Caco-2 (cell line): ENCODE results near the gene RNF19B. TPM values are rescaled to one million over a fixed set of nuclear protein-coding genes. Genes with fewer than 3 reads are reported as not detected.

ENCODE experiments used
- BruUV-seq: library from RNA; stranded (reverse); fragments of 400-500 nt; replicated peaks from 2 replicates; lab custom pipeline; 2021; lab: Mats Ljungman, UMichigan
- CTCF ChIA-PET: fragments of 300-600 bp; sonication (Branson Sonifier 250); formaldehyde crosslinking; loops from one replicate; lab custom pipeline; 2022; ENCODE audit warnings: antibody characterized with exemption; lab: Charles Lee
- POLR2A ChIA-PET: fragments of 300-600 bp; sonication (Branson Sonifier 250); formaldehyde crosslinking; loops from one replicate; lab custom pipeline; 2022; ENCODE audit warnings: antibody characterized with exemption; lab: Charles Lee
- DNase-seq, 2 experiments: peaks; one replicate each; pipeline versions ENCODE4 v3.0.0 to v3.0.0-alpha.2; 2020 to 2022
- H3K27me3 ChIP-seq: replicated peaks from 2 replicates; pipeline ENCODE4 v1.6.0; 2011; ENCODE audit warnings: low read length; ENCODE audit not compliant: control insufficient read depth, insufficient read depth
- H3K36me3 ChIP-seq: 2 replicates; pipeline ENCODE4 v1.5.1; 2011; ENCODE audit warnings: low read length; ENCODE audit not compliant: control insufficient read depth, insufficient read depth
- H3K4me1 ChIP-seq: fragments of 250-450 bp; sonication (Bioruptor Pico); 2 replicates; pipeline ENCODE4 v1.5.1; 2020; ENCODE audit warnings: mild to moderate bottlenecking
- H3K4me3 ChIP-seq: 2 replicates; pipeline ENCODE4 v1.5.1; 2011; ENCODE audit warnings: low read depth, mild to moderate bottlenecking, control low read depth, low read length
- H3K9me3 ChIP-seq: fragments of 250-450 bp; sonication (Bioruptor Pico); 2 replicates; pipeline ENCODE4 v1.5.1; 2020; ENCODE audit warnings: mild to moderate bottlenecking, moderate library complexity
- H3K27ac Mint-ChIP-seq: one replicate; pipeline ENCODE4 v1.8.0; 2022; ENCODE audit warnings: mixed read lengths; ENCODE audit not compliant: unreplicated experiment
- H3K27me3 Mint-ChIP-seq: one replicate; pipeline ENCODE4 v1.8.0; 2022; ENCODE audit warnings: mixed read lengths; ENCODE audit not compliant: insufficient read depth, unreplicated experiment
- H3K36me3 Mint-ChIP-seq: one replicate; pipeline ENCODE4 v1.8.0; 2022; ENCODE audit warnings: mild to moderate bottlenecking, mixed read lengths; ENCODE audit not compliant: insufficient read depth, unreplicated experiment
- H3K4me1 Mint-ChIP-seq: one replicate; pipeline ENCODE4 v1.8.0; 2022; ENCODE audit warnings: low read depth, mixed read lengths; ENCODE audit not compliant: unreplicated experiment
- H3K4me3 Mint-ChIP-seq: one replicate; pipeline ENCODE4 v1.8.0; 2022; ENCODE audit warnings: mild to moderate bottlenecking, moderate library complexity, mixed read lengths; ENCODE audit not compliant: unreplicated experiment
- H3K9me3 Mint-ChIP-seq: one replicate; pipeline ENCODE4 v1.8.0; 2022; ENCODE audit warnings: mixed read lengths; ENCODE audit not compliant: unreplicated experiment
- intact Hi-C: fragments of 100-400 bp; cut with micrococcal nuclease; formaldehyde crosslinking; loops from one replicate; pipeline ENCODE4 v1.10.0; 2022; ENCODE audit not compliant: unreplicated experiment
- total RNA-seq: library from RNA; stranded (reverse); gene quantifications from 2 replicates; pipeline ENCODE4 v1.2.3, GENCODE V29; 2022
- TF ChIP-seq, protein P1 (sequence below), 2 experiments: fragments of 200-600 bp in 1 of 2; IDR thresholded peaks; 1 replicate in 1 of 2; 2 replicates in 1 of 2; pipeline versions ENCODE4 v1.5.1 to v1.8.0; 2011 to 2022; ENCODE audit warnings: antibody characterized with exemption in 1 of 2, control low read depth in 1 of 2, inconsistent platforms in 1 of 2, low read depth in 1 of 2, low read length in 1 of 2, mild to moderate bottlenecking in 1 of 2, moderate library complexity in 1 of 2; ENCODE audit not compliant: insufficient read depth in 1 of 2, severe bottlenecking in 1 of 2, unreplicated experiment in 1 of 2

Gene RNF19B
- total RNA-seq, 1 experiment from 2014 or later, result 14.5 TPM

DNA sequence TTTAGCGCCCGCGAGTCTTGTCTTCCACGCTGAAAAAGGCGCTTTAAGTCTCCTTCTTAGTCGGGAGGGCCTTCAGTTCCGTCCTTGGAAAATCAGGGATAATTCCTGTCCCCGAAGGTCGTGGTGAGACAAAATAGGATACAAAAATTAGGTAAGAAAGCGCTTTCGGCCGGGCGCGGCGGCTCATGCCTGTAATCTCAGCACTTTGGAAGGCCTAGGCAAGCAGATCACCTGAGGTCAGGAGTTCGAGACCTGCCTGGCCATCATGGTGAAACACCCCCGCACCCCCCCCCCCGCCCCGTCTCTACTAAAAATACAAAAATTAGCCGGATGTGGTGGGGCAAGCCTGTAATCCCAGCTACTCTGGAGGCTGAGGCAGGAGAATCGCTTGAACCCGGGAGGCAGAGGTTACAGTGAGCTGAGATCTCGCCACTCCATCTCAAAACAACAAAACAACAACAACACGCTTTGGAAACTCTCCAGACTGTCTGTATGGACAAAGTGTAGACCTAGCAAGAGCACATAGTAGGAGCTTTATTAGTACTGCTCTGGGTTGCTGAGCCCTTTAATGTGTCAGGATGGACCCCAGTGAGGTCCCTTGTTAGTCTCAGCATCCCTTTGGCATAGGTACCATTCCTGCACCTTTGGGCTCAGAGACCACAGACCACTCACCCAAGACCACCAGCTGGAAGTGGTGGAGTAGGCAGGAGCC lies 62.6 kb downstream of the RNF19B start:
- CTCF ChIA-PET, result interaction anchor here (0.6 kb wide), 1 partner anchor 155 kb away, joined by 4 read pairs; no protein-coding TSS in a partner anchor
- no peaks in the 10 kb centered on the region for H3K9me3 Mint-ChIP-seq

GRCh38 chr1:32900956-32901822 lies 63.4 kb downstream of the RNF19B start, which contains the start of gene TMEM54:
TMEM54 (minus strand) TSS chr1:32901389; CDS start chr1:32901238, 151 bp downstream.
- peak within 1 kb of the TSS; percentile 46 for H3K4me3 ChIP-seq
- H3K36me3 Mint-ChIP-seq, result no peaks in the 10 kb centered on the region
- H3K4me3 Mint-ChIP-seq, result peak within 1 kb of the TSS; percentile 74
- no peaks in the 10 kb centered on the region for H3K9me3 Mint-ChIP-seq
- ChIA-PET CTCF (no interaction called here), POLR2A (no interaction called here)
- TSS peak; percentile 52 for BruUV-seq
- TF ChIP-seq, protein P1, sequence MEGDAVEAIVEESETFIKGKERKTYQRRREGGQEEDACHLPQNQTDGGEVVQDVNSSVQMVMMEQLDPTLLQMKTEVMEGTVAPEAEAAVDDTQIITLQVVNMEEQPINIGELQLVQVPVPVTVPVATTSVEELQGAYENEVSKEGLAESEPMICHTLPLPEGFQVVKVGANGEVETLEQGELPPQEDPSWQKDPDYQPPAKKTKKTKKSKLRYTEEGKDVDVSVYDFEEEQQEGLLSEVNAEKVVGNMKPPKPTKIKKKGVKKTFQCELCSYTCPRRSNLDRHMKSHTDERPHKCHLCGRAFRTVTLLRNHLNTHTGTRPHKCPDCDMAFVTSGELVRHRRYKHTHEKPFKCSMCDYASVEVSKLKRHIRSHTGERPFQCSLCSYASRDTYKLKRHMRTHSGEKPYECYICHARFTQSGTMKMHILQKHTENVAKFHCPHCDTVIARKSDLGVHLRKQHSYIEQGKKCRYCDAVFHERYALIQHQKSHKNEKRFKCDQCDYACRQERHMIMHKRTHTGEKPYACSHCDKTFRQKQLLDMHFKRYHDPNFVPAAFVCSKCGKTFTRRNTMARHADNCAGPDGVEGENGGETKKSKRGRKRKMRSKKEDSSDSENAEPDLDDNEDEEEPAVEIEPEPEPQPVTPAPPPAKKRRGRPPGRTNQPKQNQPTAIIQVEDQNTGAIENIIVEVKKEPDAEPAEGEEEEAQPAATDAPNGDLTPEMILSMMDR (IDR thresholded peaks at IDR 0.05; ENCODE audit: insufficient read depth in 1 of 2, low read depth in 1 of 2, low read length in 1 of 2, severe bottlenecking in 1 of 2, unreplicated experiment in 1 of 2), result no peak
- no peaks in the 10 kb centered on the region for H3K36me3 ChIP-seq
- no peaks in the 10 kb centered on the region for H3K4me1 Mint-ChIP-seq
- no peaks in the 10 kb centered on the region for H3K4me1 ChIP-seq
- peak within 1 kb of the TSS; percentile 57 for H3K27ac Mint-ChIP-seq
- no peaks in the 10 kb centered on the region for H3K27me3 ChIP-seq
- DNase-seq, result peak; percentile 62 to 85
- H3K27me3 Mint-ChIP-seq, result no peaks in the 10 kb centered on the region
- intact Hi-C loops, result no loop called here
- no peaks in the 10 kb centered on the region for H3K9me3 ChIP-seq

More for the DNA sequence above, 62.6 kb downstream of the RNF19B start:
- Histone ChIP-seq H3K9me3 (no peaks in the 10 kb centered on the region), H3K27me3 (no peaks in the 10 kb centered on the region), H3K36me3 (no peaks in the 10 kb centered on the region), H3K4me1 (no peaks in the 10 kb centered on the region), H3K4me3 (peak overlapping the region; percentile 46)
- Mint-ChIP-seq H3K4me3 (peak overlapping the region; percentile 74), H3K36me3 (no peaks in the 10 kb centered on the region), H3K27me3 (no peaks in the 10 kb centered on the region), H3K4me1 (no peaks in the 10 kb centered on the region), H3K27ac (peak overlapping the region; percentile 57)
- BruUV-seq, result TSS peak; percentile 41
- intact Hi-C loops, result no loop called here
- no peak for DNase-seq
- TF ChIP-seq, protein P1 (IDR thresholded peaks at IDR 0.05; ENCODE audit: insufficient read depth in 1 of 2, low read depth in 1 of 2, low read length in 1 of 2, severe bottlenecking in 1 of 2, unreplicated experiment in 1 of 2), result no peak
- POLR2A ChIA-PET, result no interaction called here

- POLR2A ChIA-PET, result no interaction called here
- Mint-ChIP-seq H3K27me3 (no peaks in the 10 kb centered on the region), H3K36me3 (no peaks in the 10 kb centered on the region), H3K4me3 (peak overlapping the region; percentile 74), H3K9me3 (no peaks in the 10 kb centered on the region), H3K4me1 (no peaks in the 10 kb centered on the region), H3K27ac (no peak overlapping the region)
- Histone ChIP-seq H3K4me3 (peak overlapping the region; percentile 46), H3K27me3 (no peaks in the 10 kb centered on the region), H3K9me3 (no peaks in the 10 kb centered on the region), H3K4me1 (no peaks in the 10 kb centered on the region), H3K36me3 (no peaks in the 10 kb centered on the region)
- intact Hi-C loops, result no loop called here
- TF ChIP-seq, protein P1 (IDR thresholded peaks at IDR 0.05; ENCODE audit: insufficient read depth in 1 of 2, low read depth in 1 of 2, low read length in 1 of 2, severe bottlenecking in 1 of 2, unreplicated experiment in 1 of 2), result no peak
- CTCF ChIA-PET, result no interaction called here
- DNase-seq, result no peak
- no TSS peak for BruUV-seq
Observed at GRCh38 chr1:32900371-32900955, 64.1 kb downstream of the RNF19B start.
